H1 (cell line): ENCODE measurements around the gene WWC2. TPM values are rescaled to one million over a fixed set of nuclear protein-coding genes. Genes with fewer than 3 reads are reported as not detected.

ENCODE experiments used
- CTCF ChIA-PET: fragments of 300-600 bp; sonication (Branson Sonifier 250); formaldehyde crosslinking; loops from one replicate; lab custom pipeline; 2021; ENCODE audit not compliant: partially characterized antibody; lab: Charles Lee
- POLR2A ChIA-PET: fragments of 300-600 bp; sonication (Branson Sonifier 250); formaldehyde crosslinking; loops from one replicate; lab custom pipeline; 2021; ENCODE audit warnings: inconsistent platforms; ENCODE audit not compliant: partially characterized antibody; lab: Charles Lee
- DNase-seq, 2 experiments: peaks; one replicate each; pipeline versions ENCODE4 v3.0.0 to v3.0.0-alpha.2; 2010 to 2022; ENCODE audit warnings: low spot score in 2 of 2, low read depth in 1 of 2, mixed read lengths in 1 of 2
- FAIRE-seq: peaks from 2 replicates; lab custom pipeline; 2011; peaks lifted over from hg19 to GRCh38; lab: Jason Lieb, UNC
- H2AFZ ChIP-seq: 2 replicates; pipeline ENCODE4 v1.8.1; 2012; ENCODE audit warnings: low read length, inconsistent platforms
- H2AK5ac ChIP-seq: 2 replicates; pipeline ENCODE4 v1.6.1; 2013; ENCODE audit warnings: low read depth, low read length
- H2BK120ac ChIP-seq: replicated peaks from 2 replicates; pipeline ENCODE3; 2013; ENCODE audit warnings: low read depth, low read length, inconsistent platforms
- H2BK12ac ChIP-seq: 2 replicates; pipeline ENCODE4 v1.6.1; 2013; ENCODE audit warnings: low read depth, low read length
- H2BK15ac ChIP-seq: 2 replicates; pipeline ENCODE4 v1.6.1; 2013; ENCODE audit warnings: low read length
- H2BK20ac ChIP-seq: 2 replicates; pipeline ENCODE4 v1.6.1; 2013; ENCODE audit warnings: low read length
- H2BK5ac ChIP-seq: 2 replicates; pipeline ENCODE4 v1.6.1; 2013; ENCODE audit warnings: low read depth, low read length
- H3K14ac ChIP-seq: 2 replicates; pipeline ENCODE4 v1.6.1; 2013; ENCODE audit warnings: inconsistent platforms; ENCODE audit not compliant: insufficient read length
- H3K18ac ChIP-seq: 2 replicates; pipeline ENCODE4 v1.6.1; 2013; ENCODE audit warnings: low read length; ENCODE audit errors: extremely low read depth
- H3K23ac ChIP-seq: 2 replicates; pipeline ENCODE4 v1.6.1; 2013; ENCODE audit warnings: inconsistent platforms; ENCODE audit not compliant: insufficient read length
- H3K23me2 ChIP-seq: 2 replicates; pipeline ENCODE4 v1.6.1; 2013; ENCODE audit warnings: low read depth, low read length
- H3K27ac ChIP-seq: 2 replicates; pipeline ENCODE4 v1.6.1; 2011; ENCODE audit warnings: low read depth, low read length, inconsistent platforms
- H3K27me3 ChIP-seq, 4 experiments: replicated peaks in 1 of 4; 1 replicate in 1 of 4; 2 replicates in 3 of 4; pipeline versions ENCODE4 v1.6.1 to v1.8.1; 2011 to 2013; ENCODE audit warnings: low read length in 3 of 4, mild to moderate bottlenecking in 3 of 4, inconsistent platforms in 2 of 4, mixed read lengths in 2 of 4, moderate library complexity in 1 of 4; ENCODE audit not compliant: control insufficient read depth in 3 of 4, insufficient read depth in 3 of 4; ENCODE audit errors: extremely low read depth in 1 of 4
- H3K36me3 ChIP-seq, 4 experiments: 2 replicates each; pipeline versions ENCODE4 v1.6.1 to v1.8.1; 2011 to 2013; ENCODE audit warnings: mild to moderate bottlenecking in 4 of 4, low read length in 3 of 4, moderate library complexity in 2 of 4, control low read depth in 1 of 4, inconsistent platforms in 1 of 4; ENCODE audit not compliant: insufficient read depth in 4 of 4, control insufficient read depth in 2 of 4
- H3K4ac ChIP-seq: replicated peaks from 2 replicates; pipeline ENCODE3; 2013; ENCODE audit warnings: low read length, low read depth, mixed read lengths, inconsistent platforms; ENCODE audit not compliant: insufficient read length
- H3K4me1 ChIP-seq, 4 experiments: replicated peaks in 1 of 4; 1 replicate in 1 of 4; 2 replicates in 3 of 4; pipeline versions ENCODE4 v1.6.1 to v1.8.1; 2011 to 2013; ENCODE audit warnings: low read length in 3 of 4, inconsistent platforms in 2 of 4, mixed read lengths in 1 of 4; ENCODE audit not compliant: insufficient read depth in 4 of 4, control insufficient read depth in 3 of 4
- H3K4me2 ChIP-seq, 2 experiments: 2 replicates each; pipeline versions ENCODE4 v1.6.1 to v1.8.1; 2011 to 2013; ENCODE audit warnings: low read depth in 2 of 2, low read length in 2 of 2, control low read depth in 1 of 2, inconsistent platforms in 1 of 2, mild to moderate bottlenecking in 1 of 2; ENCODE audit not compliant: insufficient read depth in 1 of 2
- H3K4me3 ChIP-seq, 4 experiments: fragments of 200-600, 300-600 bp in 1 of 4; sonication (generic), shearing (Covaris generic), sonication (Bioruptor Twin) in 1 of 4; 2 replicates each; pipeline versions ENCODE4 v1.5.1 to v1.8.1; 2011 to 2016; ENCODE audit warnings: low read length in 4 of 4, low read depth in 3 of 4, control low read depth in 2 of 4, inconsistent platforms in 2 of 4, mild to moderate bottlenecking in 2 of 4, mixed read lengths in 1 of 4, moderate library complexity in 1 of 4; ENCODE audit not compliant: insufficient read depth in 2 of 4; ENCODE audit errors: extremely low read depth in 1 of 4
- H3K56ac ChIP-seq: replicated peaks from 2 replicates; pipeline ENCODE3; 2013; ENCODE audit warnings: low read depth, mild to moderate bottlenecking, mixed read lengths, low read length, inconsistent platforms; ENCODE audit not compliant: insufficient read length
- H3K79me1 ChIP-seq: 2 replicates; pipeline ENCODE4 v1.6.1; 2013; ENCODE audit warnings: low read depth, low read length, control low read depth
- H3K79me2 ChIP-seq, 2 experiments: 2 replicates each; pipeline versions ENCODE4 v1.6.1 to v1.8.1; 2012 to 2013; ENCODE audit warnings: low read length in 2 of 2, mild to moderate bottlenecking in 2 of 2, inconsistent platforms in 1 of 2; ENCODE audit not compliant: insufficient read depth in 2 of 2, control insufficient read depth in 1 of 2
- H3K9ac ChIP-seq, 4 experiments: replicated peaks in 1 of 4; 1 replicate in 1 of 4; 2 replicates in 3 of 4; pipeline versions ENCODE4 v1.6.1 to v1.8.1; 2011 to 2013; ENCODE audit warnings: low read depth in 3 of 4, low read length in 3 of 4, control low read depth in 2 of 4, mild to moderate bottlenecking in 2 of 4, moderate library complexity in 2 of 4, inconsistent platforms in 1 of 4; ENCODE audit errors: extremely low read depth in 1 of 4
- H3K9me3 ChIP-seq, 2 experiments: 2 replicates each; pipeline versions ENCODE4 v1.6.1 to v1.8.1; 2012 to 2013; ENCODE audit warnings: mild to moderate bottlenecking in 2 of 2, moderate library complexity in 2 of 2, control low read depth in 1 of 2, inconsistent platforms in 1 of 2, low read depth in 1 of 2, low read length in 1 of 2, mixed read lengths in 1 of 2; ENCODE audit not compliant: insufficient read depth in 2 of 2
- H4K20me1 ChIP-seq, 2 experiments: replicated peaks in 1 of 2; 2 replicates each; pipeline versions ENCODE3 to v1.8.1; 2011 to 2013; ENCODE audit warnings: inconsistent platforms in 2 of 2, low read length in 2 of 2, mild to moderate bottlenecking in 1 of 2; ENCODE audit not compliant: insufficient read depth in 2 of 2, control insufficient read depth in 1 of 2
- H4K5ac ChIP-seq: 2 replicates; pipeline ENCODE4 v1.6.1; 2013; ENCODE audit warnings: low read length, low read depth, mixed read lengths, inconsistent platforms; ENCODE audit not compliant: insufficient read length
- H4K8ac ChIP-seq: 2 replicates; pipeline ENCODE4 v1.8.0; 2013; ENCODE audit warnings: mild to moderate bottlenecking, moderate library complexity, low read length, inconsistent platforms; ENCODE audit not compliant: insufficient read depth; ENCODE audit errors: extremely low read depth
- H4K91ac ChIP-seq: replicated peaks from 2 replicates; pipeline ENCODE3; 2013; ENCODE audit warnings: low read length, mixed read lengths, inconsistent platforms; ENCODE audit not compliant: insufficient read length
- ATF2 ChIP-seq: IDR thresholded peaks from 2 replicates; pipeline ENCODE4 v1.6.1; 2012; ENCODE audit warnings: low read length, inconsistent platforms
- ATF3 ChIP-seq: IDR thresholded peaks from 2 replicates; pipeline ENCODE4 v1.6.1; 2011; ENCODE audit warnings: low read depth, mild to moderate bottlenecking, low read length; ENCODE audit not compliant: insufficient read depth
- BACH1 ChIP-seq: IDR thresholded peaks from 2 replicates; pipeline ENCODE4 v1.6.1; 2012; ENCODE audit warnings: low read length, improper control_type of control experiment
- CBX5 ChIP-seq: fragments of 300-800, 300-1000 bp; sonication (generic); IDR thresholded peaks from 2 replicates; pipeline ENCODE4 v1.7.1; 2016; ENCODE audit warnings: antibody characterized with exemption, low read length, low read depth
- E2F6 ChIP-seq: IDR thresholded peaks from 2 replicates; pipeline ENCODE4 v1.6.1; 2012; ENCODE audit warnings: inconsistent platforms
- HDAC6 ChIP-seq: IDR thresholded peaks from one replicate; pipeline ENCODE4 v1.7.1; 2012; ENCODE audit warnings: low read depth, mild to moderate bottlenecking, inconsistent platforms, low read length, moderate library complexity
- KDM1A ChIP-seq: fragments of 200-600, 300-600 bp; sonication (generic); IDR thresholded peaks from 2 replicates; pipeline ENCODE4 v1.7.1; 2016; ENCODE audit warnings: mild to moderate bottlenecking, low read length, borderline replicate concordance
- POU5F1 ChIP-seq: IDR thresholded peaks from 2 replicates; pipeline ENCODE4 v1.6.1; 2011; ENCODE audit warnings: low read depth, mild to moderate bottlenecking, low read length, moderate library complexity
- SP1 ChIP-seq: IDR thresholded peaks from 2 replicates; pipeline ENCODE4 v1.6.1; 2011; ENCODE audit warnings: low read depth, low read length
- ZNF274 ChIP-seq: IDR thresholded peaks from 2 replicates; pipeline ENCODE4 v1.7.0; 2012; ENCODE audit warnings: low read length, borderline replicate concordance; ENCODE audit errors: extremely low read depth
- WGBS, 2 experiments: shearing (Covaris generic) in 1 of 2; methylation state at CpG; one replicate each; pipeline versions ENCODE4 v1.1.6 to v1.1.7; 2013 to 2015; ENCODE audit warnings: low lambda C conversion rate in 2 of 2, mixed read lengths in 2 of 2, inconsistent platforms in 1 of 2, low coverage in 1 of 2, missing lambda C conversion rate in 1 of 2; ENCODE audit not compliant: insufficient replicate concordance in 2 of 2, insufficient coverage in 1 of 2, insufficient read length in 1 of 2; ENCODE audit errors: extremely low coverage in 1 of 2, missing lambda C conversion rate in 1 of 2; 5-methylcytosine and 5-hydroxymethylcytosine counted together
- polyA plus RNA-seq, 7 experiments: library from polyadenylated mRNA; depleted of rRNA in 3 of 7; stranded (reverse) in 5 of 7; unstranded in 2 of 7; fragments of >200 nt in 5 of 7; fragments of 200-250 nt in 2 of 7; gene quantifications; 1 replicate in 5 of 7; 2 replicates in 1 of 7; 4 replicates in 1 of 7; pipeline versions ENCODE4 v1.2.1 to v1.2.3, GENCODE V29; 2011 to 2013; ENCODE audit warnings: missing spikeins in 2 of 7, mixed read lengths in 2 of 7
- total RNA-seq: library from RNA; stranded (reverse); fragmentation: NEBNext Ultra II Directional; extraction: Animal tissue kit (Norgen Biotek cat#: 25700); gene quantifications from 2 replicates; pipeline ENCODE4 v1.2.1, GENCODE V29; 2021

Gene WWC2
- total and polyA plus RNA-seq, 2 of the 8 experiments (the other 6 are each of a cell fraction or from before 2014, with no cell fraction given), result 17.6 to 135 TPM

- no peak for DNase-seq
- no peak for FAIRE-seq
- no peak overlapping the region for H4K8ac ChIP-seq
- no peaks in the 10 kb centered on the region for H3K36me3 ChIP-seq
- H3K56ac ChIP-seq, result no peak overlapping the region
- H3K18ac ChIP-seq, result no peak overlapping the region
- no peak overlapping the region for H2BK20ac ChIP-seq
- no peak overlapping the region for H3K9ac ChIP-seq
- H2BK12ac ChIP-seq, result no peak overlapping the region
- H4K91ac ChIP-seq, result no peak overlapping the region
- H3K4ac ChIP-seq, result no peak overlapping the region
- H3K4me2 ChIP-seq, result no peak overlapping the region
- no peaks in the 10 kb centered on the region for H3K79me2 ChIP-seq
- no peak overlapping the region for H3K14ac ChIP-seq
- H2AFZ ChIP-seq, result no peak overlapping the region
- H3K79me1 ChIP-seq, result no peaks in the 10 kb centered on the region
- H4K5ac ChIP-seq, result no peak overlapping the region
- no peak overlapping the region for H2BK15ac ChIP-seq
- no peaks in the 10 kb centered on the region for H3K23me2 ChIP-seq
- H3K27me3 ChIP-seq, result no peaks in the 10 kb centered on the region
- ChIA-PET CTCF (interaction anchor here (0.6 to 1.4 kb wide), 4 partner anchors 11 to 44 kb away, joined by 4 read pairs; no protein-coding TSS in a partner anchor), POLR2A (no interaction called here)
- H3K27ac ChIP-seq, result no peak overlapping the region
- no peak overlapping the region for H2BK120ac ChIP-seq
- H4K20me1 ChIP-seq, result no peaks in the 10 kb centered on the region
- no peak overlapping the region for H2BK5ac ChIP-seq
- 94% methylated on average over 17 of the region's 17 CpGs; no CpG with 5 or more reads in 1 of the 2 experiments for WGBS, 2 experiments
- no peaks in the 10 kb centered on the region for H3K4me1 ChIP-seq
- H3K23ac ChIP-seq, result no peak overlapping the region
- no peak overlapping the region for H2AK5ac ChIP-seq
- H3K9me3 ChIP-seq, result no peaks in the 10 kb centered on the region
- H3K4me3 ChIP-seq, result no peak overlapping the region
- no peak for TF ChIP-seq ZNF274
- TF ChIP-seq SP1, result no peak
- TF ChIP-seq BACH1, result no peak
- TF ChIP-seq POU5F1, result no peak
- TF ChIP-seq HDAC6, result no peak
- no peak for TF ChIP-seq KDM1A
- TF ChIP-seq ATF3, result no peak
- TF ChIP-seq E2F6, result no peak
- no peak for TF ChIP-seq CBX5
- TF ChIP-seq ATF2, result no peak
These were observed 251.4 kb downstream of the WWC2 start for GRCh38 chr4:183350317-183351071.
